ENCODE results near the gene SRPK2. TPM values are rescaled to one million over a fixed set of nuclear protein-coding genes. Genes with fewer than 3 reads are reported as not detected.

The SRPK2 gene
- total RNA-seq, 4 donors from 2014 or later = 29.5 to 48.2 (median 30.6) TPM

DNA sequence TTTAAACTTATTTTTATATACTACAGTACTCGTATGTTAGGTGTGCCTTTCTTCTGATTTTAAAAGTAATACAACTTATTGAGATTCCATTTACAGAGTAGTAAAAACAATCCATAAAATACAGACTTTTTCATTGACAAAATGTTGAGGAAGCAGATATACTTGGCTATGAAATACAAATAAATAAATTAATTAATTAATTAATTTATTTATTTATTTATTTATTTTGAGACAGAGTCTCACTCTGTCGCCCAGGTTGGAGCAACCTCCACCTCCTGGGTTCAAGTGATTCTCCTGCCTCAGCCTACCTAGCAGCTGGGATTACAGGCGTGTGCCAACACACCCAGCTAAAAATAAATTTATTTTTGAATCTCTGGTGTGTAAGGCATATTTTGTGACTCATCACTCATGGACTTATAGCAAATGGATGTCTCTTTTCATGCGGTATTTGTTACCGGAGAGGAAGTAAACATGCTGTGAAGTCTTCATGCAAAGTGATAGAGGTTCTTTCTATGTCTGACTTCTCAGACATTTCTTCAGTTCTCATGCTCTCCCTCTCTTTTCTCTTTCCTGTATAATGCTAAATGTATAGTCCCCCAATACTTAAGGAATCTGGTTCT, 20.2 kb upstream of the SRPK2 start:
- DNase-seq (ENCODE audit: low spot score) = no peak
- TF ChIP-seq CTCF (IDR thresholded peaks at IDR 0.05) = no peak

DNA sequence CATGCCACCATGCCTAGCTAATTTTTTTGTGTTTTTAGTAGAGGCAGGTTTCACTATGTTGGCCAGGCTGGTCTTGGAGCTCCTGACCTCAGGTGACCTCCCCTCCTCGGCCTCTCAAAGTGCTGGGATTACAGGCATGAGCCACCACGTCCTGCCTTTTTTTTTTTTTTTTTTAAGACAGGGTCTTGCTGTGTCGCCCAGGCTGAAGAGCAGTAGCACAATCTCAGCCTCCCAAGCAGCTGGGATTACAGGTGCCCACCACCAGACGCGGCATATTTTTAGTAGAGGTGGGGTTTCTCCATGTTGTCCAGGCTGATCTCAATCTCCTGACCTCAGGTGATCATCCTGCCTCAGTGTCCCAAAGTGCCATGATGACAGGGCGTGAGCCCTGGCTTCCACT, 14.4 kb upstream of the SRPK2 start:
- no peak for TF ChIP-seq CTCF (IDR thresholded peaks at IDR 0.05)
- ATAC-seq (ENCODE audit: low FRiP score) (no peak), DNase-seq (ENCODE audit: low spot score) (no peak)

More for the DNA sequence above, 20.2 kb upstream of the SRPK2 start:
- ATAC-seq (ENCODE audit: low FRiP score) = no peak

GRCh38 chr7:105402221-105403095, 13.7 kb upstream of the SRPK2 start:
- DNase-seq (ENCODE audit: low spot score) (no peak), ATAC-seq (ENCODE audit: low FRiP score) (no peak)
- no peak for TF ChIP-seq CTCF (IDR thresholded peaks at IDR 0.05)

DNA sequence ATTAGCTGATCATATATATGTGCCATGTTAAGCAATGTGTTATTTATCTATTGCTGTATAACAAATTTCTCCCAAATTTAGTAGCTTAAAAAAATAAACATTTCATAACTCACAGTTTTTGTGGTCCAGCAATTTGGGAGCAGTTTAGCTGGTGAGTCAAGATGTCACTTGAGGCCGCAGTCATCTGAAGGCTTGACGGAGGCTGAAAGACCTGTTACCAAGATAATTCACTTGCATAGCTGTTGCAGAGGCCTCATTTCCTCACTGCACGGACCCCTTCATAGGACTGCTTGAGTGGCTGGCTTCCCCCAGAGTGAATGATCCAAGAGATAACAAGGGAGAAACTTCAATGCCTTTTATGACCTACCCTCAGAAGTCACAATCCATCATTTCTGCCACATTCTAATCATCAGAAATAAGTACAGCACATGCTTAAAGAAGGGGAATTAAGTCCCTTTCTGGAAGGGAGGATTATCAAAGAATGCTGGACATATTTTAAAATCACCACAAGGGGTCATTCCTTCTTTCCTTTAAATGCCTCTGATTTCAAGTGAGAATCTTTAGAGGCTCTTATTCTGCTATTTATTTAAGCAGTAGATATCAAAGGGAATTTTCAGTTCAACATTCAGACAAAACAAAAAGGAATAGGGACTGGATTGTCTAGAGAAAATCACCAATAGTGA, 10.5 kb upstream of the SRPK2 start:
- ATAC-seq (ENCODE audit: low FRiP score) = no peak
- no peak for TF ChIP-seq CTCF (IDR thresholded peaks at IDR 0.05)

GRCh38 chr7:105396566-105396965, 7.8 kb upstream of the SRPK2 start:
- DNase-seq (ENCODE audit: low spot score) = no peak

More for the DNA sequence above, 10.5 kb upstream of the SRPK2 start:
- DNase-seq (ENCODE audit: low spot score) = no peak

GRCh38 chr7:105391429-105391828, 2.7 kb upstream of the SRPK2 start:
- ATAC-seq (ENCODE audit: low FRiP score) (no peak), DNase-seq (ENCODE audit: low spot score) (no peak)
- TF ChIP-seq CTCF (IDR thresholded peaks at IDR 0.05) = no peak

More at GRCh38 chr7:105396566-105396965, 7.8 kb upstream of the SRPK2 start:
- TF ChIP-seq CTCF (IDR thresholded peaks at IDR 0.05) = no peak
- ATAC-seq (ENCODE audit: low FRiP score) = no peak

All from omental fat pad (tissue), 4 donors.